NCI-H82 (cell line): Measurements from ENCODE around the gene PRUNE1.
A peak's percentile ranks its signal among the peaks of the same experiment; 100 is the strongest.

Experiments
- DNase-seq: peaks from one replicate; lab custom pipeline; 2025; lab: John Stamatoyannopoulos, UW

PRUNE1 gene

GRCh38 chr1:151008244-151009205 lies at the start of gene PRUNE1:
PRUNE1 (plus strand) TSS chr1:151008449; CDS start chr1:151008633, 184 bp downstream.
- peak; percentile 100 for DNase-seq

- DNase-seq: no peak
Measured at GRCh38 chr1:150960646-150961045, 47.6 kb upstream of the PRUNE1 start.

- DNase-seq: peak; percentile 80
Measured at GRCh38 chr1:150961756-150962155, 46.5 kb upstream of the PRUNE1 start.

- no peak for DNase-seq
Measured at GRCh38 chr1:150963321-150964163, 44.7 kb upstream of the PRUNE1 start.

- DNase-seq: no peak
Measured at GRCh38 chr1:150964164-150964489, 44.1 kb upstream of the PRUNE1 start.

- no peak for DNase-seq
Measured at GRCh38 chr1:150965605-150966004, 42.6 kb upstream of the PRUNE1 start.

- DNase-seq: no peak
Measured at GRCh38 chr1:150966011-150966410, 42.2 kb upstream of the PRUNE1 start.

GRCh38 chr1:150967936-150968335 lies 40.3 kb upstream of the PRUNE1 start:
- no peak for DNase-seq

- DNase-seq: no peak
Measured at GRCh38 chr1:150968491-150968890, 39.8 kb upstream of the PRUNE1 start.

- DNase-seq: no peak
Measured at GRCh38 chr1:150969626-150970025, 38.6 kb upstream of the PRUNE1 start.

GRCh38 chr1:150970808-150971582 lies 37.3 kb upstream of the PRUNE1 start:
- DNase-seq: no peak

GRCh38 chr1:150971583-150972416 lies 36.4 kb upstream of the PRUNE1 start:
- peak; percentile 31 for DNase-seq

- DNase-seq: peak; percentile 46
Measured at GRCh38 chr1:150972417-150972940, 35.8 kb upstream of the PRUNE1 start.

- peak; percentile 50 for DNase-seq
Measured at GRCh38 chr1:150973258-150973835, 34.9 kb upstream of the PRUNE1 start.

- peak; percentile 63 for DNase-seq
Measured at GRCh38 chr1:150973836-150974579, 34.2 kb upstream of the PRUNE1 start.

GRCh38 chr1:150974580-150975478 lies 33.4 kb upstream of the PRUNE1 start, which contains the start of gene CERS2:
CERS2 (minus strand) TSS chr1:150974835; CDS start chr1:150969090, 5,745 bp downstream.
- DNase-seq: peak; percentile 84

- DNase-seq: no peak
Measured at GRCh38 chr1:150976401-150976821, 31.8 kb upstream of the PRUNE1 start.

GRCh38 chr1:150976879-150977694 lies 31.2 kb upstream of the PRUNE1 start:
- no peak for DNase-seq
